HG02759 (cell line): ENCODE data around the gene MCTP1.

Source experiments
- ATAC-seq: cut with Tn5 transposase; IDR thresholded peaks from one replicate; pipeline ENCODE4 v1.9.1; 2021; ENCODE audit warnings: mild to moderate bottlenecking, moderate library complexity; ENCODE audit not compliant: unreplicated experiment

Gene MCTP1

GRCh38 chr5:94731471-94731870 lies 553.4 kb downstream of the MCTP1 start:
- ATAC-seq = no peak

DNA sequence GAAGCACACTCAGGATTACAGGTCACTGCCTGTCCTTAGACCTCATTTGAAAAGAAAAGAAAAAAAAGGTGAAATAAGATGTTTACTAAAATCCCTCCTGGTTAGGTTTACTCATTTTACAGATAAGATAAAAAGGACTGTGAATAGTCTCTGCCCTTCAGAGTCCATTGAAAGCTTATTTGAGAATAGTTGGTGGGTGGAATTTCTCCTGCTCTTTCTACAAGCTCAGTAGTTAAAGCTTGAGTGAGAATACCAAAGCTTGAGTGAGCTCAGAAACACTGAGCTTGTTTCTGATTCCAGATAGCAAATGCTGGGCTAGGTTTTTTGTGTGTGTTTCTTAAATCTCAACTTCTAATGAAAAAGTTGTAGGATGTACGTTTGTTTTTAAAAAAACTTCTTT lies 559.8 kb downstream of the MCTP1 start:
- ATAC-seq = no peak

- ATAC-seq = no peak
Observed at GRCh38 chr5:94715768-94716167, 569.1 kb downstream of the MCTP1 start.

DNA sequence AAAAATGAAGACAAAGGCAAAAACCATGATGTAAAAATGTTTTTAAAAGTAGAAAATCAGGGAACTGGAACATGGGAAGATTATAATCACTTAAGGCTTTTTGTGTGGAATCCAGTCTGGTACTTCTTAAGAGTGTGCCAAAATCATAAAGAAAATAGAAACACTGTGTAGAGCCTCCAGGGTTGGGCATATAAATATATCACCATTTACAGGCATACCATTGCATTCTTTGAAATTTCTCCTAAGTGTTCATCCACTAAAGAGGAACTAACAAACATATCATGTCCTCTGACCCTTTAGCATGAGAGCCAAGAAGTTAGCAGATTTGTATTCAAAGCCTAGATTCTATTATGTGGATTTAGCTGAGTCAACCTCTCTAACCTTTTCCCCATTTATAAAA lies 573.1 kb downstream of the MCTP1 start:
- ATAC-seq = no peak

DNA sequence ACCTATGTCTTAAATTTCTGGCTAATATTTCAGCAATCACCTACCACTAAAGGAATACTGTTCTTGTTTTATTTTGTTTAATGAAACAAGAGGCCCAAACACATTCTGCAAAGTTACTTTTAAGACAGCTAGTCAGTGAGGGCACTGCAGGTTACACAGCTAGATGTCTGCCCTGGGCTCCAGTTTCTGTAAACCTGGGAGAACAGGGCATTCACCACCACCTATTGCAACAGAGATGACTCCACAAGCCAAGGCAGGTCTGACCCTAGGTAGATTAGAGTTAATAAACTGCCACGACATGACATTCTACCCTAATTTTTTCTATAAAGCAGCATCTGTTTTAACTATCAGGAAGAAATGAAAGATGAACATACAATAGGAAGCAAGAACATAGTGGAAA lies 575.6 kb downstream of the MCTP1 start:
- no peak for ATAC-seq

GRCh38 chr5:94707359-94707758 lies 577.5 kb downstream of the MCTP1 start:
- no peak for ATAC-seq

GRCh38 chr5:94705427-94705826 lies 579.5 kb downstream of the MCTP1 start:
- no peak for ATAC-seq

GRCh38 chr5:94702729-94703128 lies 582.2 kb downstream of the MCTP1 start:
- peak; percentile 68 for ATAC-seq

DNA sequence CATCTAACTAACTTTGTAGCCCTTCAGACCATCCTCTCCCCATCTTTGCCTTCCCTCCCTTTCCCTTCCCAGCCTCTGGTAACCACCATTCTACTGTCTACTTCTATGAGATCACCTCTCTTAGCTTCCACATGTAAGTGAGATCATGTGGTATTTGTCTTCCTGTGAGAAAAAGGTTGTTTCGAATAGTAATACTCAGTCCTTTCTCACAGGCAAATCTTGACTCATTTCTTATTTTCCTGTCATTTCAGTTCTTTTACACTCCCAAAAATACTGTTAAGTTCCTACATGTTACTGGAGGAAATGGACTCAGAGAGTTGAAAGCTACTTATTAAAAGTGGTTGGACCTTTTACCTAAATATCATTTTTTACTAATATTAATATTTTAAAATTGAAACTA lies 584.3 kb downstream of the MCTP1 start:
- ATAC-seq = peak; percentile 66

DNA sequence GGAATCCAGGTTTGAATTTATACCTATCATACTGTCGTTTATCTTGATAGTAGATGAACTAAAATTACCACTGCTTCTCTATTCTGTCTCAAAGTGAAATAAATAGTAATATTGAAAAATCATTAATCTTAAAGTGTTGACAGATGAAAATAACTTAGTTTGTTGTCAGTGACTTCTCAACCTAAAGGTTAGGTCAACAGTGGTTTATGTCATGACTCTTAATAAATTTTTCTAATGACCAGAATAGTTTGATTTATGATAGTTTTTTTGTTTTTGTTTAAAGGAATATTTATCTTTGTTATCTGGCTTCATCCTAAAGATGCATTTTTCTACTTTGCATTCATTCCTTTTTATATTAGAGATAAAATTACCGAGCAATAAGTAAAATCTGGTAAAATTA lies 585.3 kb downstream of the MCTP1 start:
- ATAC-seq = no peak

- no peak for ATAC-seq
Observed at GRCh38 chr5:94698197-94698596, 586.7 kb downstream of the MCTP1 start.

DNA sequence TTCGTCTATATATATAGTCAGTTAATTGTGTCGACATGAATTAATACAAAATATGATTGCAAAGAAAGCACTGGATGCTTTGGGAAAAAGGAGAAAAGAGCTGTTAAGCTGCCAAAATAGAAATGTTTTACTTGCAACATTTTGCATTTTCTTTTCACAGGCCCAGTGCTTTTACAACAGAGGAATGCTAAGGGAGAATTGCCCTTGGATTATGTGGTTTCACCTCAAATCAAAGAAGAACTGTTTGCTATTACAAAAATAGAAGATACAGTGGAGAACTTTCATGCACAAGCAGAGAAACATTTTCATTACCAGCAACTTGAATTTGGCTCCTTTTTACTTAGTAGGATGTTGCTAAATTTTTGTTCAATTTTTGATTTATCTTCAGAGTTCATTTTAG lies 590.2 kb downstream of the MCTP1 start:
- ATAC-seq = no peak

DNA sequence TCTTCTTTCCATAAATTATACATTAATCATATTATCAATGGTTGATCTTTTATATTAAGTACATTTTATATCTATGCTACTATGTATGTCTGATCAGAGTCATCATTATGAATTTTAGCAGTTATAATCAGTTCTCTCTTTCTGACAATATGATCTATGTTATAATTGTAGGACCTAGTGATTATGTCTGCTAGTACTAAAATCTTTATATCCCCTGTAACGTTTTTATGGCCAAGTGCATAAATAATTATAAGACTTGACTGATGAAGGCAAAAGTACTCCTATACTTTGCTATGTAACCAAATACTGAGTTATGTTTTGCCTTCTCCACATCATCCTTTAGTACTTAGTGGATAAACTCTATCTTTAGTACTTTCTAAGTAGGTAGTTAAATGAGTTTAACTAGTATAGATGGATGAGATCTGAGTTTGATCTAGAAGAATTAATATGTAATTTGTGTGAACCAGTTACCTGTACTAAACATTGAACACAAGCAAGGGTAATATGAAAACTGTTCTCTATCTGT lies 591.0 kb downstream of the MCTP1 start:
- ATAC-seq = no peak

GRCh38 chr5:94693043-94693822 lies 591.7 kb downstream of the MCTP1 start:
- peak; percentile 71 for ATAC-seq

DNA sequence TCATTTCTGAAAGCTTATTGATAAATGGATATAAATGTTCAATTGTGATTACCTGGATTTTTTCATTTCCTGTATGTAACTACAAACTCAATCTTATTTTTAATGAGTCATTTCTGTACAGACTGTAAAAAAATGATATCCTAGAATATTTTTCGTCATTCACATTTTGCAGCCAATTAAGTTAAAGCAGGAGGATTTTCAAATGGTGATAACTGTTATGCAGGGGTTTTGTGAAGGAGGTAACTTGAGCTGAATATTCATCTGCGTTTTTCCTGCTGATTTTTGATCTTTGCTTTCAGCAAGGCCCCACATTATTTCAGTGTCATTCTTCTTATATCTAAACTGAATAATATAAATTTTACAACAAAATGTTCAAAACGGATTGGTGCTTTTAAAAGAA lies 592.3 kb downstream of the MCTP1 start:
- ATAC-seq = no peak

DNA sequence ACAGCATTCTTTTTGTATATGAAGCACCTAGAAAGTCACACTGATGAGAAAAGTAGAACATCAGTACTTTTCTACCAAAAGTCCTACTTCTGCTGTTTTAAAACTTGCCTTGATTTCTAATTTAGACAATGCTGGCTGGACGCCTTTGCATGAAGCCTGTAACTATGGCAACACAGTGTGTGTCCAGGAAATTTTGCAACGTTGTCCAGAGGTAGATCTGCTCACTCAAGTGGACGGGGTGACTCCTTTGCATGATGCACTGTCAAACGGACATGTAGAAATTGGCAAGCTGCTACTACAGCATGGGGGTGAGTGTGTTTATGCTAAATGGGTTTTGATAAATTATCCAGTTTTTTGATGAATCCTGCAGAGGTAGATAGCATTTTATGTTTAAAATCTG lies 592.9 kb downstream of the MCTP1 start:
- no peak for ATAC-seq

- no peak for ATAC-seq
Observed at GRCh38 chr5:94691291-94691690, 593.6 kb downstream of the MCTP1 start.

GRCh38 chr5:94690778-94691177 lies 594.1 kb downstream of the MCTP1 start:
- ATAC-seq = no peak

GRCh38 chr5:94689908-94690307 lies 595.0 kb downstream of the MCTP1 start:
- no peak for ATAC-seq

DNA sequence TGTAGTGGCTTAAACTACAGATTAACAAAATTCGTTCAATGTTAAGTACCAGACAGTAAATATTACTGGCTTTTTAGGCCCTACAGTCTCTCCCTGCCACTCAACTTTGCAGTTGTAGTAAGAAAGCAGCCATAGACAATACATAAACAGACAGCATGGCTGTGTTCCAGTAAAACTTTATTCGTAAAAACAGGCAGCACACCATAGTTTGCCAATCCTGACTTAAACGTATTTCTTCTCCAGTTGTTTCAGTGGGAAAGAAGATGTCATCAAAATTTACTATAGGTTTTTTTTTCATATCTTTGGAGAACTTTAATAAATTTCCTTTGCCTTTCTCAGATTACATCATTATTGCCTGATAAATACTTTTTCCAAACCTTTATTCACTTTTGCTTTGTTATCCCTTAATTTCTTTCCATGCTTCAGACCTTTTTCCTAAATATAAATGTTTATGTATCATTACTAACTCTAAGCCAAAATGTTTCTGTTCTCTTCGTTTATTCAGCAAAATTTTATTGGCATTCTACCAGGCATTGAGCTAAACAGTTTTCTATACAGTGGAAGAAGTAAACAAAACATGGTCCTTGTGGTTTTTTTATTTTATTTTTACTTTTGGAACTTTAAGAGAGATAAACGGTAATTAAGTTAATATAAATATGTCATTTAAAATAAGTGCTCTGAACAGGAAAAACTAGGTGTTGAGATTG lies 601.9 kb downstream of the MCTP1 start:
- ATAC-seq = no peak

- no peak for ATAC-seq
Observed at GRCh38 chr5:94675965-94676618, 608.8 kb downstream of the MCTP1 start.
